ENCODE measurements around the gene AOC2. TPM values are rescaled to one million over a fixed set of nuclear protein-coding genes. Genes with fewer than 3 reads are reported as not detected.

The AOC2 gene
- total RNA-seq, 2 donors from 2014 or later, result 0.47 to 0.85 TPM

DNA sequence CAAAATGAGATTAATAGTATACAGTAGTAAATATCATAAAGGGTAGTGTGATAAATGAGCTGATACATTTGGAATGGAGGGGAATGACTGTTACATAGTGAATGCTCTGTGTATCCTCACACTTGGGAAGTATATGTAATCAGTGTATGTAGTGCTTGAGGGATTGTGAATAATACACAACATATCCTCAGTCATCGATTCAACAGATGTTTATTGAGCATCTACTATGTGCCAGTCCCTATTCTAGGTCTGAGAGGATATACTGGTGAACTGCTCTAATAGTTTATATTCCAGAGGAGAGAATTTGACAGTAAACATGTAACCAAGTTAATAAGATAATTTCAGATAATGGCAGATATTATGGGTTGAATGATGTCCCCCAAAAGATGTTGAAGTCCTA is 16.9 kb upstream of the AOC2 start:
- intact Hi-C loops (cut with DNase I, micrococcal nuclease), result loop anchor here in 1 of 2 donors (10.0 kb wide), 1 partner anchor 113 kb away; no protein-coding TSS in a partner anchor
- DNase-seq (no peak), ATAC-seq (no peak)

DNA sequence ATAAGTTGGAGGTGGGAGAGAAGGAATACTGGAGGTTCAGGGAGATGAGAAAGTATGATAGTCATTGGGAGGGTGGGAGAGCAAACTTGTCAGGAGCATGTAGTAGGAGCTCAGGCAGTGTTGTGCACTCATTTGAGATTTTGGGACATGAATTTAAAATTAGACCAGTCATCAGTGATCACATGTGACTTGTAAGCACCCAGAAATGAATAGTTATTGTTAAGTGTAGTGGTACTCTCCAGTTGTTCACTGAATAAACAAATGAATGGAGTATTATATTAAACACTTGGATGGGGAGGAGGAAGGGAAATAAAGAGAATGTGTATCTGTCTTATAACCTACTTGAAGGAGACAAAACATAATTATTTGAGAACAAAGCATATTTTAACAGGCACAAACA is 13.4 kb upstream of the AOC2 start:
- intact Hi-C loops (cut with DNase I, micrococcal nuclease), result no loop called here
- ATAC-seq, result no peak

DNA sequence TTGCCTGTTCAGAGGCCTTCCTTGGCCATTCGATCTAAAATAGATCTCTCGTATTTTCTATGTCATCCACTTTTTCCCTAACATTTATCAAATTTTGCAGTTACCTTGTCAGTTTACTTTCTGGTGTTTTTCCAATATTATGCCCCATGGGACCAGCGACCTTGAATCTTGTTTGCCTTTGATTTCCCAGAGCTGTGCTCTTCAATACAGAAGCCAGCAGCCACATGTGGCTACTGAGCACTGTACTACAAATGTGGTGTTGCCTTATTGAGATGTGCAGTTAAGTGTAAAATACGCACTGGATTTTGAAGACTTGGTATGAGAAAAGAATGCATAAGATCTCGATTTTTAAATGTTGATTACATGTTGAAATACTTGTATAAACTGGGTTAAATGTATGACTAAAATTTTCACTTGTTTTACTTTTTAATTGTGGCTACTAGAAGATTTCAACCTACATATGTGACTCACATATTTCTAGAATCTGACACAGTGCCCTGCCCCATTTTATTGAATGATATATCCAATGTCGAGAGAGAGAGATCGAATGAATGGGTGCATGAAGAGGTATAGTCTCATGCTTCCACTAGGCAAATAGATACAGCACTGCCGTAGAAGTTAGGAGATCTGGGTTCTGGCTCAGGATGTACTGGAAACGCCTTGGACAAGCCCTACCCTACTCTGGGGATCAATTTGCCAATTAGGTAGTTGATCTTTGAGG is 12.0 kb upstream of the AOC2 start:
- intact Hi-C loops (cut with DNase I, micrococcal nuclease), result no loop called here
- ATAC-seq, result peak; percentile 35
- DNase-seq, result no peak

More for the DNA sequence above, 13.4 kb upstream of the AOC2 start:
- no peak for DNase-seq

DNA sequence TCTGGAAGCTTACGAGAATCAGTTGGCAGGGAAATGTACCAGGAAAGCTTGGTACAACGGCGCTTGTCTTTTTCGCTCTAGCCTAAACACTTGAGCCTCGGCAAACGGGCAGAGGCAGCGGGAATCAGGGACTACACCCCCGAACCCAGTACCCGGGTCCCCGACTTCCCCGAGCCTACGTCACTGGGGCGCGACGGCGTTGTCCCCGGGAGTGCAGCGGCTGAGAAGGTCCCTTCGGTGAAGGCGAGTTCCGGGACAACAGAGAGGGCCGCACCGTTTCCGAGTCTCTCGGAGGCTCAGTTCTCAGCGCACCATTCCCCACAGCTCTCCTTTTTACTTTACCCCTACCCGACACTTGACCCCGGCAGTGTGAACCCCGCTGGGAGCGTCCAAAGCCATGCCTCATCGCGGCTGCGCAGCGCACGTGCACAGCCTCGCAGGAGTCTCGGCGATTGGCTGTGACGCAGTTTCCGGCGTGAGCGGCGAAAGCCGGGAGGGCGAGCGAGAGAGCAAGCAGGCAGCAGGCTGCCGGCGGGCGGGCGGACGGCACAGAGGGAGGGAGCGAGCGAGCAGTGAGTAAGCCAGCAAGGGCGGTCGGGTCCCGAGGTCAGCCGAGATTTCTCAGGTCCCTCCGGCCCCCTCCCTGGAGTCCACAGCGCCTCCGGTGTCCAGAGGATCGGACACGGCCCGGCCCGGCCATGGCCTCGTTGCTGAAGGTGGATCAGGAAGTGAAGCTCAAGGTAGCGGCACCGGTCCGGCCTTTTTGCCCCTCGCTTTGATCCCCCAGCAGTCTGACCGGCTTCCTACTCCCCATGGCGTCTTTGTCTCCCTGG is 11.2 kb upstream of the AOC2 start, which contains the start of gene PSME3:
TSS of gene PSME3 (plus strand) at position 464 of the 833 bp plus-strand sequence. CDS start at position 699, 235 bp downstream.
- peak; percentile 86 to 93 for DNase-seq
- ATAC-seq, result peak; percentile 96
- intact Hi-C loops (cut with DNase I, micrococcal nuclease), result no loop called here

DNA sequence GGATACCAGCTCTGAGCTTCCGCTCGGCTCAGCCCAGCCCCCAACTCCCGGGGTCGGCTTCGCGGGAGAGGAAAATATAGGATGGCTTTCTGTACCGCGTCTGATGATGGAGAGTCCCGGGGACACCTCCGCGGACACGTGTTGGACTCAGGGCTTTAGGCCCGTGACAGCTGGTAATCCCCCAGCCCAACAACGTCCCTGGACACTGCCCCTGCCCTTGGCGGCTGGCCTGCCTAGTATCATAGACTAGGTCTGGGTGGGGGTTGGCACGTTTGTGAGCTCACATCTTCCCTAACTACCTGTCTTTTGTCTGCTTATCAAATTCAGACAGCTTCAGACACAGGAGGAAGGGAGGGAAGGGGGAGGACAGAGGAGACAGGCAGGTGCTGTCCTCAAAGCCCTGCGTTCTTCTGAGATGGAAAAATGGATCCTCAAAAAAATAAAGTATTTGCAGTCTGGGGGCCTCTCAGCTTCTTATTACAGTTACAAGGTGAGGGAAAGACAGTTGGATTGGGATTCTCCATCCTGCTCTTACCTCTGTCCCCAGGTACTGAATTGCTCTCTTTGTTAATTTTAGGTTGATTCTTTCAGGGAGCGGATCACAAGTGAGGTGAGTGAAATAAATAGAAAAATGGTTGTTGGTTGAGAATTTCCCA is 10.5 kb upstream of the AOC2 start:
- ATAC-seq (peak; percentile 16), DNase-seq (no peak)
- intact Hi-C loops (cut with DNase I, micrococcal nuclease), result no loop called here

DNA sequence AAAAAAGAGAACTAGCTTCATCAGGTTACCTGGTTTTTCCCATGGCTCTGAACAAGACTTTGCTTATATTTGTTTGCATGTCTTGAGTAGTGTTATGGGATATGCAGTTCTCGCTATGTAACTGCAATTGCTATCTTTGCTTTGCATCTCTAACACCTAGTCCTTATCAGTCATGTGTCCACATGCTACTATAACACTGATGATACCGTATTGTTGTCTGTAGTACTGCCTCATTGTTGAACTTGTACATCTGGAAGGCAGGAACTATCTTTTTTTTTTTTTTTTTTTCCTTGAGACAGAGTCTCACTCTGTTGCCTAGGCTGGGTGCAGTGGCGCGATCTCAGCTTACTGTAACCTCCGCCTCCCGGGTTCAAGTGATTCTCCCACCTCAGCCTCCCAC is 8.6 kb upstream of the AOC2 start:
- ATAC-seq, result no peak
- intact Hi-C loops (cut with DNase I, micrococcal nuclease), result no loop called here
- DNase-seq, result no peak

DNA sequence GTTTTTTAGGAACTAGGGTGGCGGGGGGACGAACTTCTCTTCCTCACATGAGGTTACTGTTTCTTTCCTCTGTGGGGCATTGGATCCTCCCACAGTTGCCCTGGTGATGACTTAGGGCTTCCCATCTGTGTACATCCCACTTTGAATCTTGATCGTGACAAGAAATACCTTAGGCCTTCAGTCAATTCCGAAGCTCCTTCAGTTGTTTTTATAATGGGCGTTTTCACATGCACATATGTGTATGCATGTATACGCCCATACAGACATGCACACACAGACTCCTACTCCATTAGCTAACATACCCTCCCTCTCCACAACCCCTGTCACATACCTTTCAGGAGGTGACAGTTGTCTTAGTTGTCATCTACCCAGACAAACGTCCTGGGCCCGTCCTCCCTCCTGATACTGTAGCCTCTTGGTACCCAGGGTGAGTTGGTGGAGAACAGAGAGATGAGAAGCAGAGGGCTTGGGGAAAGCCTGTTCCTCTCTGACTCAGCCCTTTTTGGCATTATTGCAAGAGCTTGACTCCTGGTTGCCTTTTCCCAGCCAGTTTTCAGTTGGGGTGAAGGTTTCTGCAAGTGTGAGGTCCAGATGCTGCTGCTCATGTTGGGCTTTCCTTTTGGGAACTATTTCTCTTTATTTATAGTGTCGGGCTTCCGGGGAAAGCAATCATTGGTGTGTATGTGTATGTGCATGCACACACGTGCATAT is 2.2 kb upstream of the AOC2 start:
- intact Hi-C loops (cut with DNase I, micrococcal nuclease), result loop anchor here in 1 of 2 donors (5.0 kb wide), 1 partner anchor 85 kb away; no protein-coding TSS in a partner anchor
- no peak for ATAC-seq
- no peak for DNase-seq

DNA sequence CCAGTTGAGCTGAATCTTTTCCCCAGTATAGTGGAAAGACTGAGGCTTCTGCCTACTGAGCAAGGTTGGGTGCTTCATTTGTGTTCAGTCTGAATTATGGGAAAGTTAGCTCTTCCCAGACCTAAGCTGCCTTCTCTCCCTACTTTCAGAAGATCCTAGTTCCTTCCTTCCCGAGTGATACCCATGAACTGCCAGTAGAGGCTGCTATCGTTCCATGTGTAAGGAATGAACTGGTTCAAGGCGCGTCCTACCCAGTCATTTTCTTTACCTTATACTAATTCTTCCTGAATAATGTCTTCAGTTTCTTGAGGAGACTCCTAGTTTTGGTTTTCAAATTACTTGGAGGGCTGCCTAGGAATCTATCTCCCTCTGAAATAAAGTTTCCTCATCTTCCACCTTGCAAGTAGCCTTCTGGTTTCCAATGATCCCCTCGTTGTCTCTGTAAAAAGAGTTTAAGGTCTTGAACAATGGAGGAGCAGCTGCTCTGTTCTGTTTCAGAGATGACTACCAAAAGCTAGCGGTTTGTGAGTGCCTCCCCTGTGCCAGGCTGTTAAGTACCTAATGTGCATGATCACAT is 934 bp upstream of the AOC2 start:
- DNase-seq (no peak), ATAC-seq (peak; percentile 86)
- intact Hi-C loops (cut with DNase I, micrococcal nuclease), result loop anchor here in 1 of 2 donors (5.0 kb wide), 1 partner anchor 84 kb away; no protein-coding TSS in a partner anchor

DNA sequence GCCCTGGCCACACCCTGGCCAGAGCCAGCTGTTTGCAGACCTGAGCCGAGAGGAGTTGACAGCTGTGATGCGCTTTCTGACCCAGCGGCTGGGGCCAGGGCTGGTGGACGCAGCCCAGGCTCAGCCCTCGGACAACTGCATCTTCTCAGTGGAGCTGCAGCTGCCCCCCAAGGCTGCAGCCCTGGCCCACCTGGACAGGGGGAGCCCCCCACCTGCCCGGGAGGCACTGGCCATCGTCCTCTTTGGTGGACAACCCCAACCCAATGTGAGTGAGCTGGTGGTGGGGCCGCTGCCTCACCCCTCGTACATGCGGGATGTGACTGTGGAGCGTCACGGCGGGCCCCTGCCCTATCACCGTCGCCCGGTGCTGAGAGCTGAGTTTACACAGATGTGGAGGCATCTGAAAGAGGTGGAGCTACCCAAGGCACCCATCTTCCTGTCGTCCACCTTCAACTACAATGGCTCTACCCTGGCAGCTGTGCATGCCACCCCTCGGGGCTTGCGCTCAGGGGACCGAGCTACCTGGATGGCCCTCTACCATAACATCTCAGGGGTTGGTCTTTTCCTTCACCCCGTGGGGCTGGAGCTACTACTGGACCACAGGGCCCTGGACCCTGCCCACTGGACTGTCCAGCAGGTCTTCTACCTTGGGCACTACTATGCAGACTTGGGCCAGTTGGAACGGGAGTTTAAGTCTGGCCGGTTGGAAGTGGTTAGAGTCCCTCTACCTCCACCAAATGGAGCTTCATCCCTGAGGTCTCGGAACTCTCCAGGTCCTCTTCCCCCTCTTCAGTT is 578 bp downstream of the AOC2 start:
- intact Hi-C loops (cut with DNase I, micrococcal nuclease), result loop anchor here (5.0 kb wide), 2 partner anchors 82 to 92 kb away; no protein-coding TSS in a partner anchor
- no peak for ATAC-seq

DNA sequence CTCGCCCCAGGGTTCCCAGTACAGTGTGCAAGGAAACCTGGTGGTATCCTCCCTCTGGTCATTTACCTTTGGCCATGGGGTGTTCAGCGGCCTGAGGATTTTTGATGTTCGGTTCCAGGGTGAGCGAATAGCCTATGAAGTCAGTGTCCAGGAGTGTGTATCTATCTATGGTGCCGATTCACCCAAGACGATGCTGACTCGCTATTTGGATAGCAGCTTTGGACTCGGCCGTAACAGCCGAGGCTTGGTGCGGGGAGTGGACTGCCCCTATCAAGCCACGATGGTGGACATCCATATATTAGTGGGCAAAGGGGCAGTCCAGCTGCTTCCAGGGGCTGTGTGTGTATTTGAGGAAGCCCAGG is 1.2 kb downstream of the AOC2 start:
- ATAC-seq (no peak), DNase-seq (no peak)
- intact Hi-C loops (cut with DNase I, micrococcal nuclease), result loop anchor here in 1 of 2 donors (5.0 kb wide), 1 partner anchor 92 kb away; no protein-coding TSS in a partner anchor

More for the DNA sequence above, 578 bp downstream of the AOC2 start:
- no peak for DNase-seq

DNA sequence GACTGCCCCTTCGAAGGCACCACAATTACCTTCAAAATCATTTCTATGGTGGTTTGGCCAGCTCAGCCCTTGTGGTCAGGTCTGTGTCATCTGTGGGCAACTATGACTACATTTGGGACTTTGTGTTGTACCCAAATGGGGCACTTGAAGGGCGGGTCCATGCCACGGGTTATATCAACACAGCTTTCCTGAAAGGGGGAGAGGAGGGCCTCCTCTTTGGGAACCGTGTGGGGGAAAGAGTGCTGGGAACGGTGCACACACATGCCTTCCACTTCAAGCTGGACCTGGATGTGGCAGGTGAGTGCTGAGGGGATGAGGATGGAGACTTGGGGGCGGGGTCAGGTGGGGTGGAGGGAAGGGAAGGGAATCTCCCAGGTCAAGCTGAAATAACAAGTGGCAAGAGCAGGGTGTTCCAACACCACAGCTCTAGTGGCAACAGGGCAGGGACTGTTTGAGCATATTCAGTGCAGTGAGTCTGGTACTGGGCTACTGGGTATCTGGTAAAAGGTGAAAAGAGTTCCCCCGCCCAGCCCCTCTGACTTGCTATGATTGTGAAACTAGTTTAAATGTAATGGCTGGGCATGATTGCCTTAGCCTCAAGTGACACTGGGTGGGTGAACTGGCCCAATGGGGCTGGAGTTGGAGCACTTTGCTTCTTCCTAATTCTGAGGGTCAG is 1.7 kb downstream of the AOC2 start:
- intact Hi-C loops (cut with DNase I, micrococcal nuclease), result loop anchor here in 1 of 2 donors (5.0 kb wide), 1 partner anchor 91 kb away; no protein-coding TSS in a partner anchor
- DNase-seq (no peak), ATAC-seq (no peak)

DNA sequence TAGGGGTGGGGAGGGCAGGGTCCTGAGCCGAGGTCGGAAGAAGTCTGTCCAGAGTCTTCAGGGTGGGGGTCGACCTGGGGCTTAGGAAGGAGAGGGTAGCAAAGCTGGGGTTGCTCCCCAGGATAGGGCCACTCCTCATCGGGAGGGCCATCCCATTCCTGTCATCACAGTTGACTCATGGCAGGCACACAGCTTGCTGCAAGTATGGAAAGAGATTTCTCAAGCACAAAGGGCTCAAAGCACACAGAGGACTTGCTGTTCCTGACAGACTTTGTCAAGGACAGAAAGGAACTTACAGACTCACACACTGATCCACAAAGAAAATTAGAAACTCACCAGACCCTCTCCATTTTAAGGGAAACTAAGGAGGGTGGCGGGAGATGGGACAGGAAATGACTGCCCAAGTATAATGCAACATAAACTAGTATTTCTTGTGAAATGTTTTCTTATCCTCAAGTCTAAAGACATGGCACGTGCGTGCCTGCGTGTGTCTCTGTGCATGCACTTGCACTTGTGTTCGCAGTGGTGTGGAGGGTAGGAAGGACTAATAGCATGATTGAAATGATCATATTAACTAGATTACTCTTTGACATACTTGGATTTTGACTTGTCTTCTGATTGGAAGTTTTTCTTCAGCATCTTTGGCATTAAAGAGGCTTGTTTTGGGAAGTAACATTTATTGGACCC is 2.4 kb downstream of the AOC2 start:
- DNase-seq (no peak), ATAC-seq (no peak)
- intact Hi-C loops (cut with DNase I, micrococcal nuclease), result loop anchor here in 1 of 2 donors (5.0 kb wide), 1 partner anchor 91 kb away; no protein-coding TSS in a partner anchor

DNA sequence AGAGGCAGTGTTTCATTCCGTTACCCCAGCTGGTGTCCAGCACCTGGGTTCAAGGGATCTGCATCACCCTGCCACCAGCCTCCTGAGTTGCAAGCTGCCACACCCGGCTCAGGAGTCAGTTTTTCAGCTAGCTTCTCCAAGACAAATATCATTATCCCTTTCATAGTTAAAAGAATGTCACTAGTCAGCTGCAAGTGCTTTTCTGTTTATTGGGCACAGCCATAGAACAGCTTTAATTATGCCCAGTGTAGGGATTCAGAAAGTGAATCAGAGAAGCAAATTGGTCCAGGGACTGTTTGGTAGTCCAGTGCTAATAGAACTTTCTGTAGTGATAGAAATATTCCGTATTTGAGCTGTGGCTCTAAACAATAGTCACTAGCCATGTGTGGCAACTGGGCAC is 3.7 kb downstream of the AOC2 start:
- ATAC-seq (no peak), DNase-seq (no peak)
- intact Hi-C loops (cut with DNase I, micrococcal nuclease), result loop anchor here in 1 of 2 donors (5.0 kb wide), 1 partner anchor 89 kb away; no protein-coding TSS in a partner anchor

DNA sequence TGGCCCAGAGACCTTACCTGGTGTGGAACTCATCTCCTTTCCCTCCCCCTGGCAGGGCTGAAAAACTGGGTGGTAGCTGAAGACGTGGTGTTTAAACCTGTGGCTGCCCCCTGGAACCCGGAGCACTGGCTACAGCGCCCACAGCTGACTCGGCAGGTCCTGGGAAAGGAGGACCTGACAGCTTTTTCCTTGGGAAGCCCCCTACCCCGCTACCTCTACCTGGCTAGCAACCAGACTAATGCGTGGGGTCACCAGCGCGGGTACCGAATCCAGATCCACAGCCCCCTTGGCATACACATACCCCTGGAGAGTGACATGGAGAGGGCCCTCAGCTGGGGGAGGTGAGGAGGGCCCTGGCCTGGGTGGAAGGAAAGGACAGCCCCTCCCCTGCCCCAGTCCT is 4.7 kb downstream of the AOC2 start:
- no peak for DNase-seq
- intact Hi-C loops (cut with DNase I, micrococcal nuclease), result loop anchor here in 1 of 2 donors (5.0 kb wide), 1 partner anchor 88 kb away; no protein-coding TSS in a partner anchor

DNA sequence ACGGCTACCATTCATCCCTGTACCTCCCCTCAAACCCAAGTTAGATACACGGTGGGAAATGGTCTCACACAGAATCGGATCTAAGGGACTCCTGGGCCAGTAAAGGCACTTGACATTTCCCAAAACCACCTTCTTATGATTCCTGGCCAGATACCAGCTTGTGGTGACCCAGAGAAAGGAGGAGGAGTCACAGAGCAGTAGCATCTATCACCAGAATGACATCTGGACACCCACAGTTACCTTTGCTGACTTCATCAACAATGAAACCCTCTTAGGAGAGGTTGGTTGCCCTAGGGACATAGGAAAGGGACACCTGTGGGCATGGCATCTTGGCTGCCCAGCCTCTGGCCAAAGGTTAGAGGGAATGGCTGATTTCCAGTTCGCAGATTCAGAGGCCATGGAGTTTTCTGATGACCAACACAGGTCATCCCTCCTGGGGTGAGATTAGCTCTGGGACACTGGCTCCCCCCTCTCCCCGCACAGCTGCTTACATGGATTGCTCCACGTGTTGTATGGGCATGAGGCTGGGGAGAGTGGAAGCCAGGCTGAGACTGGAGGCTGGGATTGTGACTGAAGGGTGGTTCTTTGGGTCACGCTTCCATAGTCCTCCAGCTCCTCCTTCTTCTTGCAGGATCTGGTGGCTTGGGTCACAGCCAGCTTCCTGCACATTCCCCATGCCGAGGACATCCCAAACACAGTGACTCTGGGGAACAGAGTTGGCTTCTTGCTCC is 5.2 kb downstream of the AOC2 start:
- ATAC-seq (no peak), DNase-seq (no peak)
- intact Hi-C loops (cut with DNase I, micrococcal nuclease), result loop anchor here in 1 of 2 donors (5.0 kb wide), 1 partner anchor 88 kb away; no protein-coding TSS in a partner anchor

More for the DNA sequence above, 4.7 kb downstream of the AOC2 start:
- ATAC-seq, result no peak

Data from left colon (tissue), 2 donors.